Measurements from ENCODE around the gene FOLR1.

The FOLR1 gene

DNA sequence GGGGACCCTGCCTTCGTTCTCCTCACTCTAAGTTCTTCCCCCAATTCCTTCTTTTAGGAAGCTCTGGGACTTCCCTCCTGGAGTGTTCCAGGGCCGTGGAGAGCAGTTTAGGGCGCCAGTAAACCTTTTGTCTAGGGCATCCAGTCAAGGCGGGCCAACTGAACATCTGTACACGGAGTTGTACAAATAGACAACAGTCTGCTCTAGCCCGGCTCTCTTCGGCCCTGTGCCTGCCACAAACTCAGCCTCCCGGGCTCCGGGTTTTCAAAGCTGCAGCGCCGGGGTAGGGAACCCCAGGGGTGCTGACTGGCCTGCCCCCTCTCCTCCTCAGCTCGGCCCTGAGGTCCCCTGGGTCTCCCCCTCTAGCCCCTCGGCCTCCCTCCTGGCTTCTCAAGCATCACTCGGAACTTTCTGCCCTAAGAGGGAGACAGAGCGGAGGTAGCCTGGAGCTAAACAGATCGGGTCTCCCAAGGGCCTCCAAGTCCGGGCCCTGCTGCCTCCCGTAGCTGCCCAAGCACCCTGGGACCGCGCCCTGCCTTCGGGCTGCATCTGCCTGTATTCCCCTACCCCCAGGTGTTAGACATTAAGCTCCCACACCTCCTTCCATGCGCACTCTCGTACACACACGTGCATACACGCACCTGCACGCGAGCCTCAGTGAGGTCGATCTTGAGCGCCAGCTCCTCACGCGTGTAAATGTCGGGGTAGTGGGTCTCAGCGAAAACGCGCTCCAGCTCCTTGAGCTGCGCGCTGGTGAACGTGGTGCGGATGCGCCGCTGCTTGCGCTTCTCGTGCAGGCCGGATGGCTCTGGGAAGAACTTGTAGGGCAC lies 48.7 kb downstream of the FOLR1 start:
- no peaks in the 10 kb centered on the region for H3K9me3 Mint-ChIP-seq
- H3K27ac Mint-ChIP-seq, result no peak overlapping the region
- H3K36me3 Mint-ChIP-seq (ENCODE audit: low read depth), result peaks cover 5% of the 10 kb centered on the region
- H3K4me3 Mint-ChIP-seq, result peak overlapping the region; percentile 42
- H3K4me1 Mint-ChIP-seq, result peaks cover 22% of the 10 kb centered on the region
- peaks cover 51% of the 10 kb centered on the region for H3K27me3 Mint-ChIP-seq
- peak; percentile 2 for ATAC-seq
- DNase-seq, result peak; percentile 10

DNA sequence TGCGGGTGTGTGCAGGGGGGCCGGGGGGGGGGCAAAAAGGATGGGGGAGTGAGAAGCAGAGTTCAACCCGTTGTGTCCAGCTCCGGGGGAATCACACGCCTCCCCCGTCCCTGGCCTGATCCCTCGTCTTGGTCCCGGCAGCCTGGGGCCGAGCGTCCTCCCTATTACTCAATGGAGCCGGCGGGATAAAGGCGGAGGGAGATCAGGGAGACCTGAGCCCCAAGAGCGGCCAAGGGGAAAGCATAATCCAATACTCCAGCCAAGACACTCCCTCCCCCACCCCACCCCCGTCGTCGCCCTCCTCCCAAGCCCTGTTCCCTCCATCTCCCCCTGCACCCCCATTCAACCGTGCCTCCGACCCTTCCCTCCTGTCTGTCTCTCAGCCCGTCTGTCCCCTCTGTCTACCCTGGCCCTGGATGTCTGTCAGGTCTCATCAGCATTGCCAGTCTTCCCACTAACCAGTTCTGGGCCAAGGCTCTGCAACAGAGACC lies 49.4 kb downstream of the FOLR1 start:
- Mint-ChIP-seq H3K27me3 (peaks cover 51% of the 10 kb centered on the region), H3K4me3 (no peak overlapping the region), H3K9me3 (no peaks in the 10 kb centered on the region), H3K4me1 (peaks cover 22% of the 10 kb centered on the region), H3K36me3 (ENCODE audit: low read depth) (peaks cover 5% of the 10 kb centered on the region), H3K27ac (no peak overlapping the region)
- ATAC-seq, result no peak
- DNase-seq, result no peak

DNA sequence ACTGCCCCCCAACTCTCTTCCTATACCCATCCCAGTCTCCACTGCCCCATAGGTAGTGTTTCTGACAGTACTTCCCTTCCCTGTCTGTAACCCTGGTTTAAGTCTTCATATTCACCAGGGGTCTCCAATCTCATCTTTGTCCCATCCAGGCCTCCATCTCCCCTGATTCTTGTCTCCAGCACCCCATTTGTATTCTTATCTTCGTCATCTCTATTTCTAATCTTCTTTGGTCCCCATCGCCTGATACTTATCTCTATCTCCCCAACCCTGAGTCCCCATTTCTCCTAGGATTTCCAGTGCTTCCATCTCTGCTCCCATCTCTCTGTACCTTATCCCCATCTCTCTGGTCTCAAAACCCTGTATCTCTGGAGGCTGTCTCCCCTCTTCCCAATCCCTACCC lies 50.2 kb downstream of the FOLR1 start:
- no peak overlapping the region for H3K4me3 Mint-ChIP-seq
- peaks cover 51% of the 10 kb centered on the region for H3K27me3 Mint-ChIP-seq
- peaks cover 5% of the 10 kb centered on the region for H3K36me3 Mint-ChIP-seq (ENCODE audit: low read depth)

DNA sequence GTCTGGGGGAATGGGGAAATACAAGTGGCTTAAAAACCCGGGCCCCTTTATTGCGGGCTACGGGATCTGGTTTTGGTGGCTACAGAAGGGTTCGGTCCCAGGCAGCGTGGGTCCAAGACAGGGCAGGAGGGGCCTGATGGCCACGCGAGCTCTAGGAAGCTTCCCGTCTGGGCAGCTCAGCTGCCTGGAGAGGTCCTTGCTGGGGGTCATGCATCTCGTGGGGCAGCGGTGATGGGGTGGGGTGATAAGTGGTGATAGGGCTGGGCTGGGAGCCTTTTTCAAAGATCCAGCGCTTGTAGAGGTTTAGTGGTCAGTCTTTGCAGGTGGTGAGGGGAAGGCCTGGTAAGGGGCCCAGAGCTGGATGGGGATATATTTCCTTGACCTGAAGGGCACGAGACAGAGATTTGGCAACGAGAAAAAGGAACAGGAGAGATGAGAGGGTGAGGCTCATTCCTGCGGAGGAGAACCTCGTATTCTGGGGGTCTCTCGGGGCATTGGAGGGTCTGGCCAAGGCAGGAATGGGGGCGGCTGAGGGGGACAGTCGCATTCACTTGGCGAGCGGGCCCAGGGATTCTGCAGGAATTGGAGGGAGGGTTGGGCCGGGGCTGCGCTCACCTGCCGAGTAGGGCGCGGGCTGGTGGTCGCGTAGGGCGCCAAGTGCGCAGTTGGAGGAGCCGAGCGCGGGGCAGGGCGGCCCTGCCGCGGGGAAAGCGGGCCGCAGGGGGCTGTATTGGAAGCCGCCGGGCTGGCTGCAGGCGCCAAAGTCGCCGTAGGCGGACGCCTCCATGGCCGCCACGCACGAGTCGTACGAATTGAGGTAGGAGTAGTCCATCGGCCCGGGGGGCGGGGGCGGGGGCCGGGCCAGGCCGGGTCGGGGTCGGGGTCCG lies 51.5 kb downstream of the FOLR1 start:
- H3K36me3 Mint-ChIP-seq (ENCODE audit: low read depth), result peaks cover 3% of the 10 kb centered on the region
- peaks cover 22% of the 10 kb centered on the region for H3K4me1 Mint-ChIP-seq
- no peak overlapping the region for H3K27ac Mint-ChIP-seq
- DNase-seq, result no peak
- H3K27me3 Mint-ChIP-seq, result peaks cover 52% of the 10 kb centered on the region
- H3K4me3 Mint-ChIP-seq, result peak overlapping the region; percentile 1
- ATAC-seq, result no peak
- no peaks in the 10 kb centered on the region for H3K9me3 Mint-ChIP-seq

More for the DNA sequence above, 50.2 kb downstream of the FOLR1 start:
- Mint-ChIP-seq H3K27ac (no peak overlapping the region), H3K9me3 (no peaks in the 10 kb centered on the region), H3K4me1 (peaks cover 22% of the 10 kb centered on the region)
- DNase-seq, result no peak
- ATAC-seq, result no peak

DNA sequence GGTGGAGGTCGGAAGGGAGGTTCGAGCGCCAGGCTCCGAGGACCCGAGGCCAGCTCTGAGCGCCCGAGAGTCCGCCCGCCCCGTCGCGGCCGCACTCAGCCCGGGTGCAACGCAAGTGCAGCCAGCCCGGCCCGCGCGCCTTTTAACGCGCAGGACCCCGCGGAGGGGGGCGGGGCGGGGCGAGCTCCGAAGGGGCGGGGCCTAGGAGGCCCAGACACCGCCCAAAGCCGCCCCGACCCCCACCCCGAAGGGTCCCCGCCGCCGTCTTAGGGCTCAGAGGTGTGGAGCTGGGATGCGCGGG lies 52.1 kb downstream of the FOLR1 start, which contains the start of gene PHOX2A:
TSS of gene PHOX2A (minus strand) at position 117 of the 301 bp plus-strand sequence. CDS start 172 bp downstream, outside the sequence.
- Mint-ChIP-seq H3K4me3 (peak within 1 kb of the TSS; percentile 1), H3K36me3 (ENCODE audit: low read depth) (no peaks in the 10 kb centered on the region)

DNA sequence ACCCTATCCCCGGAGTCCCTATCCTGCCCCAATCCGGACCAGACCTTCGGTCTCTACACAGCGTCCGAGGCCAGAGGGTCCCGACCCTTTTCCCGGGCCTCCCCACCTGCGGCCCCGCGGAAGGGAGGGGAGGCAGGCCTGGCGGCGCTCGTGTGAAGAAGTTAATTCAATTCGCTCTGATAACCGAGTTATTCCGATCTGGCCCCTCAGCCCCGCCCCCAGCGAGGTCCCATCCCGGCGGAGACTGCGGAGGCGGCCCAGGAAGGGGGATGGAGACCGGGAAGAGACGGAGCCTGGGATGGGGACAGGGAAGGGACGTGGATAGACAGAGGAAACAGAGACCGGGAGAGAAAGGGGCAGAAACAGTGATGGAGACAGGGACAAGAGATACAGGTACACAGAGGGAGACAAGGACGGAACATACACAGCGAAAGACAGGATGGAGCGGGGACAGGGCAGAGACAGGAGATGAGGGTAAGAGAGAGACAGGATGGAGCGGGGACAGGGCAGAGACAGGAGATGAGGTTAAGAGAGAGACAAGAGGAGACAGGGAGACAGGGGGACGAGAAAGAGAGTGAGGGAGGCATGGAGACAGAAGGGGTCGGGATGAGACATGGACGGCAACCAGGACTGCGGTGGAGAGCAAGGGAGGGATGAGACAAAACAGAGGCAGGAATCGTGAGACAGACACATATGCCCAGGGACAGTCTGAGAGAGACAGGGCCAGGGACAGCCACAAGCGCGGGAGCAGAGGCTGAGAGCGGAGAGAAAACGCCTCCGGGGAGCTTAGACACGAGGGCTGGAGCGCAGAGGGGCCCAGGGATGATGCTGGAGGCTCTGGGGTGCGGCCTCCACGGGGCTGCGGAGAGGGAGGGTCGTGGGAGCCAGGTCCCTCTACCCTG lies 52.7 kb downstream of the FOLR1 start:
- Mint-ChIP-seq H3K4me3 (no peak overlapping the region), H3K4me1 (peaks cover 15% of the 10 kb centered on the region), H3K36me3 (ENCODE audit: low read depth) (no peaks in the 10 kb centered on the region), H3K9me3 (no peaks in the 10 kb centered on the region), H3K27ac (no peak overlapping the region), H3K27me3 (peaks cover 45% of the 10 kb centered on the region)
- ATAC-seq (no peak), DNase-seq (no peak)

More for the DNA sequence above, 52.1 kb downstream of the FOLR1 start, which contains the start of gene PHOX2A:
- Mint-ChIP-seq H3K9me3 (no peaks in the 10 kb centered on the region), H3K27ac (no peak within 1 kb of the TSS), H3K27me3 (peaks cover 49% of the 10 kb centered on the region), H3K4me1 (peaks cover 19% of the 10 kb centered on the region)
- DNase-seq (no peak), ATAC-seq (no peak)

DNA sequence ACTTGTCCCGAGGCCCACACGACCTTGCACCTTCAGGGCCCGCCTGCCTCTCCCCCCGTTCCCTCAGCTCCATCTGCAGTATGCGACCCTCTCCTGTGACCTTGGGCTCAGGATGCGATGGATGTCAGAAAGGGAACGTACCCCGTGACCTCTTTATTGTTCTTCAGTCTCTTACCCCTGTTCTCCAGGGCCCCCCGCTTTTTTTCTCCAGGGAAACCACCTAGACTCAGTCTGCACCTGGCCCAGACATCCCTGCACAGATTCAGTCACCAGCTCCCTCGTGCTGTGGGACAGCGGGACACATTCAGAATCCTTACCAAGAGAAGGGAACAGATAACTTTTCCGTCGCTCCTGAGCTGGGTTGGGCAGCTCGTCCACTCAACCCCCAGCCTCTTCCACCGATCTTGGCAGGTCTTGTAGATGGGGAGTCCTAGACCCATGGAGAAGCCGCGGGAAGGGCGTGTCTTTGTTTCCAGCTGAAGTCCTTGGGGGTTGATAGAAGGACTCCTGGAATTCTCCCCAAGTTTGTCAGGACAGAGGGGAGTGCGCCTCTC lies 53.4 kb downstream of the FOLR1 start:
- peaks cover 13% of the 10 kb centered on the region for H3K4me1 Mint-ChIP-seq
- no peak overlapping the region for H3K4me3 Mint-ChIP-seq
- ATAC-seq (no peak), DNase-seq (no peak)
- peaks cover 45% of the 10 kb centered on the region for H3K27me3 Mint-ChIP-seq
- H3K27ac Mint-ChIP-seq, result no peak overlapping the region
- no peaks in the 10 kb centered on the region for H3K9me3 Mint-ChIP-seq
- no peaks in the 10 kb centered on the region for H3K36me3 Mint-ChIP-seq (ENCODE audit: low read depth)
